22Rv1 (cell line): ENCODE measurements around the gene THOC5.

Experiments
- H3K27ac ChIP-seq: fragments of 450-650 bp; 2 replicates; pipeline ENCODE4 v1.5.1; 2017
- ZFX ChIP-seq: fragments of 450-650 bp; IDR thresholded peaks from 2 replicates; pipeline ENCODE4 v1.6.1; 2017; ENCODE audit warnings: antibody characterized with exemption, borderline replicate concordance
- TF ChIP-seq, protein P1 (sequence below): fragments of 450-650 bp; IDR thresholded peaks from 2 replicates; pipeline ENCODE4 v1.5.1; 2017; ENCODE audit warnings: mild to moderate bottlenecking

Gene THOC5

DNA sequence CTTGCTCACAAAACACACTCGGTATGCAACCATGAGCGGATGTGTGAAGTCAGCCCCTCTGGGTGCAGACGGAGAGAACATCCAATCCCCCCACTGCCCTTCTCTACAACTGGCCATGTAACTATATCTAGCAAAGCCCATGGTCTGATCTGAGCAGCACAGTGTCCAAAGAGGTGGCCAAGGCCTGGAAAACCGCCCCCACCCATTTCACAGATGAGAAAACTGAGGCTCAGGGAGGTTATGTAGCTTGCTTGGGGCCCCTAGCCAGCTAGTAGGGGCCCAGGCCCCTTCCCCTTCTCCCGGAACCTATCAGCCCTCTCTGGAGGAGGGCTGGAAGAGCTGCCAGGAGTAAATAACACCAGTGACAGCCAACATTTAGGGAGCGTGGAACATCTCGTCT is 89.0 kb downstream of the THOC5 start:
- H3K27ac ChIP-seq = no peak overlapping the region
- TF ChIP-seq ZFX = no peak
- TF ChIP-seq, protein P1, sequence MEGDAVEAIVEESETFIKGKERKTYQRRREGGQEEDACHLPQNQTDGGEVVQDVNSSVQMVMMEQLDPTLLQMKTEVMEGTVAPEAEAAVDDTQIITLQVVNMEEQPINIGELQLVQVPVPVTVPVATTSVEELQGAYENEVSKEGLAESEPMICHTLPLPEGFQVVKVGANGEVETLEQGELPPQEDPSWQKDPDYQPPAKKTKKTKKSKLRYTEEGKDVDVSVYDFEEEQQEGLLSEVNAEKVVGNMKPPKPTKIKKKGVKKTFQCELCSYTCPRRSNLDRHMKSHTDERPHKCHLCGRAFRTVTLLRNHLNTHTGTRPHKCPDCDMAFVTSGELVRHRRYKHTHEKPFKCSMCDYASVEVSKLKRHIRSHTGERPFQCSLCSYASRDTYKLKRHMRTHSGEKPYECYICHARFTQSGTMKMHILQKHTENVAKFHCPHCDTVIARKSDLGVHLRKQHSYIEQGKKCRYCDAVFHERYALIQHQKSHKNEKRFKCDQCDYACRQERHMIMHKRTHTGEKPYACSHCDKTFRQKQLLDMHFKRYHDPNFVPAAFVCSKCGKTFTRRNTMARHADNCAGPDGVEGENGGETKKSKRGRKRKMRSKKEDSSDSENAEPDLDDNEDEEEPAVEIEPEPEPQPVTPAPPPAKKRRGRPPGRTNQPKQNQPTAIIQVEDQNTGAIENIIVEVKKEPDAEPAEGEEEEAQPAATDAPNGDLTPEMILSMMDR = no peak

DNA sequence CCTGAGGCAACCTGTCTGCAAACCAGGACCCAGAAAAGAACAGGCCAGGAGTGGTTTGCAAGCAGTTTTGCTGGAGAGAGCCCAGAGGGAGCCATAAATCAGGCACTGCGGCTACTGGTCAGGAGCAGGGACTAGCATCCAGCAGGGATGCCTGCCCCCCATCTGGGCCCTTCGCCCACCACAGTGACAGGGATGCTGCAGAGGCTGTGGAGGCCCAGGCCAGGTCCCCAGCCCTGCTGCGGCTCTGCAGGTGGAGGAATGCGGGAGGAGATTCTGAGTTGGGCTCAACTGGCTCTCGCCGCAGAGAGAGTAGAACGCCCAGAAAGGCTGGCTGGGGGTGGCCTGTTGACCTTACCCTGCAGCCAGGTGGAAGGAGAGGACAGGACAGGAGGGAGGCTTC is 89.9 kb downstream of the THOC5 start:
- no peak overlapping the region for H3K27ac ChIP-seq
- no peak for TF ChIP-seq ZFX
- TF ChIP-seq, protein P1 = no peak

DNA sequence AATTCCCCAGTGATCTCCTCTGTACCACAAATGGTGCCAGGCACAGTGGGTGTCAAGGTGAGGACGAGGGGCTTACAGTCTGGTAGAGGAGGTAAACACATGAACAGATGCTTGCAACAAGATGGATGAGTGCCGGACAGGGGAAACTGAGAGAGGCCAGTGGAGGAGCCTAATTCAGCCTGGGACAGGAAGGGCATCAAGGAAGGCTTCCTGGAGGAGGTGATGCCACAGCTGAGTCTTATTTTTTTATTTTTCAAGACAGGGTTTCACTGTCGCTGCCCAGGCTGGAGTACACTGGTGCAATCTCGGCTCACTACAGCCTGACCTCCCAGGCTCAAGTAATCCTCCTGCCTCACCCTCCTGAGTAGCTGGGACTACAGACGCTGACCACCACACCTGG is 92.3 kb downstream of the THOC5 start:
- no peak overlapping the region for H3K27ac ChIP-seq
- no peak for TF ChIP-seq ZFX
- TF ChIP-seq, protein P1 = no peak

DNA sequence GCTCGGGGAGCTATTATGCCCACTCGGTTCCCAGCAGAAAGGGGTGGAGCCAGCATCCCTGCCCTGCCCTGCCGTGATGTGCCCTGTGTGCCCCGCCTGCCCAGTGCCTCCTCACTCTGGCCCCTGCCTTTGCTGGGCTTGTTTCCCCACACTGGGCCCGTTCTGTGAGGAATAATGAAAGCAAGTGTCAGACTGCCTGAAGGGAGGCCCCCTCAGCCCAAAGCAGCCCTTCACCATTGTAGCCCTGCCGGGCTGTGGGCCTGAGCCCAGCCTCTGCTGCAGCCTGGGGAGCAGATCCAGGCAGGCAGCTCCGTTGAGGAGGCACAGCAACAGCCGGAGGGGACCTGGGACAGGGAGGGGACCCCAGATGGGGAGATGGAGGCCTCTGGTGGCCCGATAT is 93.8 kb downstream of the THOC5 start:
- no peak overlapping the region for H3K27ac ChIP-seq
- TF ChIP-seq, protein P1 = no peak
- no peak for TF ChIP-seq ZFX

DNA sequence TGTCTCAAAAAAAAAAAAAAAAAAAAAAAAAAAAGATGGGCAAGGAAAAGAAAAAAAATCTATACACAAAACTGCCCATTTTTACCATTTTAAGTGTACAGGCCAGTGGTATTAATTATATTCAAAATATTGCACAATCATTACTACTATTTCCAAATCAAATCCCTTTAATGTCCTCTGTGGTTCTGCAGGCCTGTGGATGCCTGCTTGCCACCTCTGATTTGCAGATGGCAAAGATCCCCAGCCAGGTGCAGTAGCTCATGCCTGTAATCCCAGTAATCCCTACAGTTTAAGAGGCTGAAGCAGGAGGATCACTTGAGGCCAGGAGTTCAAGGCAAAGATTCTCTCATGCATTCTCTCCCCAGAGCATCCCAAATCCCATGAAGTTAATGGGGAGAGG is 95.0 kb downstream of the THOC5 start:
- no peak overlapping the region for H3K27ac ChIP-seq
- TF ChIP-seq, protein P1 = no peak
- no peak for TF ChIP-seq ZFX

DNA sequence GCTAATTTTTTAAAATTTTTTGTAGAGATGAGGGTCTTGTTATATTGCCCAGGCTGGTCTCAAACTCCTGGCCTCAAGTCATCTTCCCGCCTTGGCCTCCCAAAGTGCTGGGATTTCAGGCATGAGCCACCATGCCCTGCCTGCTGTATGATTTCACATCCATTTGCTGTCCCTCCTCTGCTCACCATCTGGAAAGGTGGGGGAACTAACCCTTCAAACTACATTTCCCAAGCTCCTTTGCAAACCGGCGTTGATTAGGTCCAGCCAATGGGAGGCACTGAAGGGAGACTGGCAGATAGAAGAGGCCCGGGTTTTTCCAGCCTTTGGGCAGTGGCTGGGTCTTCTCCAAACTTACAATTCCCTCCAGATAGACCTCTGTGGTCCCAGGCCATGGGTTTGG is 95.8 kb downstream of the THOC5 start:
- H3K27ac ChIP-seq = no peak overlapping the region
- TF ChIP-seq ZFX = no peak
- TF ChIP-seq, protein P1 = no peak

DNA sequence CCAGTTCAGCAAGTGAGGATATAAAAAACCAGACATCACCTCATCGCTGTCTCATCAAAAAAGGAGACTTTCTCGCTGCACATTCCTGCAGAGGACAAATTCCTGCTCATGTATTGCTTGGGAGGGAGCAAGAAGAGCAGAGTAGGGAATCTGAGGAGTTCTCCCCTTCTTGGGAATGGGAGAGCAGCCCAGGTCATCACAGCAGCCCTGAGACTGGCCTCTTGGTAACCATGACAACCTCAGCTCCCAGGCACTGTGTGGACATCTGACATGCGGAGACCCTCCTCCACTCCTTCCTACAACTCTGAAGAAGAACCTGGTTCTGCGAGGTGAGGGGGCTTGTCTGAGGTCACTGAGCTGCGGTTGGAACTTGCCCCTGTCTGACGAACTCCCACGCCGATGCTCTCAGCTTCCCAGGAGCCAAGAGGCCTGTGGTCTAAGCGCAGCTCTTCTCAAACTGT is 97.3 kb downstream of the THOC5 start:
- no peak overlapping the region for H3K27ac ChIP-seq
- TF ChIP-seq, protein P1 = no peak
- no peak for TF ChIP-seq ZFX
